Measurements from ENCODE around the gene SPINK1.
"Not testable (repeated sequence)": the region's sequence is repeated elsewhere in the genome, so short reads cannot be mapped to it uniquely, and the experiment has no call there.

Gene SPINK1

DNA sequence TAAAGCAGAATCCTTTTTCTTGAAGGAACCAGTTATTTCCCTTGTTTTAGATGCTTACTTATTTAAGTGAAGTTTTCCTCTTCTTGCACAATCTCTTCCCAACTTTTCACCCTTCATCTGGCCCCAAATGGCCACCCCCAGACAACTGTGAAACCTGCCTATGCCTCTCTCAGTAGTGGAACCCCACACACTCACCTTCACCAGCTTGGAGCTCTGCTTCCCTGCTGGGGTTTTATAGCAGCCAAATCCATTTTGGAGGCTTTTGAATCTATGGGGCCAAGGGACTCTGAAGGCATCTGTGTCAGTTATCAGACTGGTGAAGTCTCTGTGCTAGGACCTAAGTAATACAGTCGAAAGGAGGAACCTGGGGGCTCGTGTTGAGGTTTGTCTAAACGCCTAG is 22.9 kb upstream of the SPINK1 start:
- no peak for DNase-seq

GRCh38 chr5:147853372-147853987 is 22.0 kb upstream of the SPINK1 start:
- no peak for DNase-seq

GRCh38 chr5:147852365-147852764 is 20.9 kb upstream of the SPINK1 start:
- DNase-seq: no peak

- no peak for DNase-seq
Measured at GRCh38 chr5:147851578-147851977, 20.1 kb upstream of the SPINK1 start.

DNA sequence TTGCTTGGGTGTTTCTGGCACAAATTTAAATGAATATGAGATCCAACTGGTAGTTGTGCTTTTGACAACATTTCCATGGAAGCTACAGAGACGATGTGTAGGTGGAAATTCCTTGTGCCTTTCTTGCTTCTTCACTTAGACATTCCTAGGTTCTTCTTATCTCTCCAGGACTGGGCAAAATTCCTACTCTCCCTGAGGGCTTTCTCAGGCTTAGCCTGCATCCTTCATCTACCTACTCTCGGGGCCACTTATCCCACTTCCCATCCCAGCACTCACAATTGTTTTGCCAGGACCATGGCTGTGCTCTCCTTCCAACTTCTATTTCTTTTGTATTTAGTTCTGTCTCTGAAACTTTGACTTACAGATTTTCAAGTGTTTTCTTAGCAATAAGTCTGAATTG is 17.8 kb upstream of the SPINK1 start:
- DNase-seq: no peak

GRCh38 chr5:147845618-147846017 is 14.1 kb upstream of the SPINK1 start:
- DNase-seq: no peak

DNA sequence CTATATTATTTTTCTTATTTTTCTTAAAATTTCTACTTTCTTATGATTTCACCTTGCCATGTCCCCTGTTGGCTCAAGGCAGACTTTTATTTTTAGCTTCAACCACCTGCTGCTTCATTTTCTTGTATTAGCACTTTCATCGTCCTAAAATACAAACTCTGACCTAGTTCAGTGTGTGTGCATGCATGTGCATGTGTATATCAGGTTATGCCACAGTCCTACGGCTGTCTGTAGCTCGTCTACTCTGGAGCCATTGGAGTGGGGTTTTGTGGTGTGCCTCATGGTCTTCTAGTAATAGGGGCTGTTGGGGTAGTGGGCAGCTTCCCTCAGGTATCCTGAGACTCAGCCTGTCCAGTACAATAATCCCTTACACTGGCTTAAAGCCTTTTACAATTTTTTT is 13.4 kb upstream of the SPINK1 start:
- DNase-seq: no peak

GRCh38 chr5:147842869-147843268 is 11.4 kb upstream of the SPINK1 start:
- no peak for DNase-seq

DNA sequence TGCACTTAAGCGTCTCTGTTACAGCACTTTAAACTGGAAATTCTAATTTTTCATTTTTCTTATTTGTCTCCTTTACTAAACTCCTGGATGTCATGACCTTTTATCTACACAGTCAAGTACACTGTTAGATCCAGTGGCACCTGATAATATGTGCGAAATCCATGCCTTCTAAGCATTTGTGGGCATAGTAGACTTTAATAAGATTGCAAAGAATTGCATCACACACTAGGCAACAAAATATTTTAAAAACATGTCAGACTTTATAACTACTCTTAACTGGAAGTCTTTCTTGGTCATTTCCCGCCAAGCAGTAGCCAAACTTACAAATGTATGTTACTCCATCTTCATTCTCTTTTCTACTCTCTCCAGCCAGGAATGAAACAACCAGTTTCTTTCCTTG is 5.0 kb upstream of the SPINK1 start:
- DNase-seq: no peak

DNA sequence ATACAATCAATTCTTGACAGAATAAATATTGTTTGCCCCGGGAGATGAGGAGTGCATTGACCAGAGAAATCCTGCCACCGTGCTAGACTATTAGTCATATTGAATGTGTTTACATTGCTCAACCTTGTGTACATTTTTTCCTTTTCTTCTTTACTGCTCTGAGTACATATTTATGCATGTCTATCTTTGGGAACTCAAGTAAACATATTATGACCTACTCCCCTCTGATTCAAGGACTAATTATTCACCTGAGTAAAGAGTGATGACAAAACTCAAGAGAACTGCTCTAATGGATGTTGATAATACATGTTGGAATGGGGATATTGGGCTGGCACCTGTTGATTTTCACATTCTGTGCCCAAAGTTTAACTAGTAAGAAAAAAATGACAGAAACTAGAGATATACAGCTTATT is 3.9 kb upstream of the SPINK1 start:
- no peak for DNase-seq

DNA sequence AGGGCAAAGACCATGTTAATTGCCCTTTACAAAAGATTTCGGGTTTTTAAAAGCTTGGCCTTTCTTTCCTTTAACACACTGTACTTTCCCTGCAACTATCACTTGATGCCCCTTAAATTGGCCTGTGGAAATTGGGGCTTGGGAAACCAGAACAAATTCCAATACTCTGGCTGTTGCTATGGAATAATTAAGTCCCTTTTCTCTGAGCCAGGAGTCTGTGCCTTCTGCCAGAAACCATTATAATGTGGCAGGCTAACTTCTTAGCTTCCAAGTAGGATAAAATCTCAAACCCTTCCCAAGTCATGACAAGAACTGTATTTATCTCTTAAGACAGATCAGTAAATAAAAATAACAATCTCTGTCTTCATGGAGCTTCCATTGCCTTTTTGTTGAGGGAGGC is 1.1 kb upstream of the SPINK1 start:
- DNase-seq: no peak

DNA sequence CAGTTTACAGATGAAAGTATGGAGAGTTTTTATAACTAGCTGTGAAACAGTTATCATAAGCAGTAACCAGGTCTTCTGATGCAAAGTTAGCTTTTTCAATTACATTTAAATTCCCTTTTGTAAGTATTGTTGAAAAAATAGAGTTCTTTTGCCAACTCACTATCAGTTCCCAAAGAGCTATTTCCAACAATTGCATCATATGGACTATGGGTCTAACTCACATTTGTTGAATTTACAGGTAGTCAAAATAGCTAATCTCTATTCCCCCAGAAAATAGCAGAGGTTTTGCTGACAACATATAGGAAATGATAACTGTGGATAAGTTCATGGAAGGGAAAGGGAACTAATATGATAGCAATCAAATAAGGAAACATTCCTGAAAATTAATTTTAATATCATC is 1.4 kb downstream of the SPINK1 start:
- DNase-seq: no peak

DNA sequence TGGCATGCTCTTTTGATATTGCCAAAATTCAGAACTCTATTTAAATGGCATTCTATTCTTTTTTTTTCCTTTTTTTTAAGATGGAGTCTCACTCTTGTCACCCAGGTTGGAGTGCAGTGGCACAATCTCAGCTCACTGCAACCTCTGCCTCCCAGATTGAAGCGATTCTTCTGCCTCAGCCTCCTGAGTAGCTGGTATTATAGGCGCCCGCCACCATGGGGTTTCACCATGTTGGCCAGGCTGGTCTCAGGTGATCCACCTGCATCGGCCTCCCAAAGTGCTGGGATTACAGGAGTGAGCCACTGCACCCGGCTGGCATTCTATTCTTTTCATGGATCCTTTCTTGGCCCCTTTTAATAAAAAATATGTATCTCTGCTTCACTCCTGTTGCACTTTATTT is 4.5 kb downstream of the SPINK1 start:
- not testable (repeated sequence) for DNase-seq

DNA sequence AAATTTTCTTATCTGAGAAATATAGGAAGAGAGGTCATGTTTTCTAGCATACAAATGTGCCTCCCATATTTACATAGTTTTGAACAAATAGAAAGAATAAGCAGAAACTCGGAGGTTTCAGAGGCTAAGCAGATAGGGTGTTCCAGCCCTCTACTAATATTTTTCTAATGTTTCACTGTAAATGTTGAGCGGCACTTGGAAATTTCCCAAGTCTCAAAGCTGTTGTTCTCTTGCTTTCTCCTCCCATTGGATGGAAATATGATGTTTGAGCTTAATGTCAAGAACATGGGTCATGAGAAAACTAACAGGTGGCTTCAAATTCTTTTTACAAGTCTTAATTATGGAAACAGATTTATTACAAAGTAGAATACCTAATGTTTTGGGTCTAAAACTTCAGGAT is 5.1 kb downstream of the SPINK1 start:
- no peak for DNase-seq

DNA sequence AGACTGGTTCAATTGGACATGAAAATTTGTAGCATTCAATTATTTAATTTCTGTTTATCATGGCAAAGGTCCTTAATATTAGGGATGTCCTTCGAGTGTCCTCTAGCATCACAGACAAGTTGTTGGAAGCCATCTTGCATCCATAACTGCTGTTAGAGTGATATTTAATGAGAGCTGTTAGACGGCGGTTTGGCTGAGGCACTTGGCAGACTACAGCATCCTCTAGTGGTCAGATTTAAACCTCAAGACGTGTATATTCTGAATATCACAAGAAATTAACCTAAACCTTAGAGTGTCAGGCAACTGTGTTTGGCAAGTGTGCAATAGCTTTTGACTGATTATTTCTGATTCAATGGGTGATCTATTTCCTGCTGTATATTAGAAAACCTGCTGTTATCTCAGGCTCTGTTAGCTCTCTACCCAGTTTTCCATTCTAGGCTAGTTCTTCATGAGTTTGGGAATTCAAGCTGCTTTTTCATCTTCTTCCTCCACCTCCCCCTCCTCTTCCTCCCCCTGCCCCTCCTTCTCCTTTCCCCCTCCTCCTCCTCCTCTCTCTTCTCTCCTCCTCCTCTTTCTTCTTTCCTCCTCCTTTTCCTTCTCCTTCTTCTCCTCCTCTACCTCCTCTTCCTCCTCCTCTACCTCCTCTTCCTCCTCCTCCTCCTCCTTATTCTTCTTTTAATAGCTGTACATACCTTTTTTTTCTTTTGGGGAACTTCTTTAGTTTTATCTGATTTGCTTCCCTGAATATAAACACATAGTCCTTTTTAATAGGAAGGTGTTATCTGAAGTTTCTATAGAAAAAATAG is 8.6 kb downstream of the SPINK1 start:
- DNase-seq: peak; percentile 51 to 58

GRCh38 chr5:147822222-147822621 is 9.2 kb downstream of the SPINK1 start:
- DNase-seq: not testable (repeated sequence)

- peak in 1 of 2 donors; percentile 11 for DNase-seq
Measured at GRCh38 chr5:147821766-147822165, 9.7 kb downstream of the SPINK1 start.

DNA sequence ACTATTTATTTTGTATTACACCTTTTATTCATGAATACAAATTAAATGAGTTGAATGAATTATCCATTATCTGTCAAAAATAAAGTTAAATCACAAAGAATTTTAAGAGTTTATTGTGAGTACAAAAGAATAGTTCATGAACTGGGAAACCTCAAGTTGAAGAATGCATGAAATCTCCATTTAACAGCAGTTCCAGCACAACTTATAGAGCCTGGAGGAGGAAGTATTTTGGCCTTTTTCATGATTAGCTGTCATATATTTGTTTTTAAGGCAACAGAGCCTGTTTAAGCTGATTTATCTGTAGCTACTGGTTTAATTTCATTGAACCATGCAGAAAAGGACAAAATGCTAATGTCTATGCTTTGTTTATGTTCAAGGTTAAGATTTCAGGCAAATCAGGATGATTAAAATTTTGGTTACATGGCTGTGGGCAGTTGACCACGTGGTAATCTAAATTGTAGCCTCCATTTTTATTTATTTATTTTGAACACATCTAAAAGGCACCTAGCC is 12.2 kb downstream of the SPINK1 start:
- DNase-seq: no peak

DNA sequence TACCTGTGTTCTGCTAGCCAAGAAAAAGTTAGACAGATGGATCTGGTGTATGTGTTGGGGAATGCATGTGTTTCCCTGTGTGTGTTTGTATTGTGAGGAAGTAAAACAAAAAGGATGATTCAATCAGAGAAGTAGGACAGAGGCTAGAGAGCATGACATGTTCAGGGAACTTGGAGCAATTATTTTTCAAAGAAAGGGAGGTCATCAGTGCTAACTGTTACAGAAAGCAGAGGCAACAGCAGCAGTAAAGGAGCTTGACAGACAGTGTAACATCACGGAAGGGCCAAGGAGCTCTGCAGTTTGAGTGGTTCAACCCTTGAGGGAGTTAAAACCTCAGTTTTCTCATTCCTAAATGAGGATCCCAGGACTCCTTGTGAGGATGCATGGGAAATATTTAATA is 13.2 kb downstream of the SPINK1 start:
- no peak for DNase-seq

DNA sequence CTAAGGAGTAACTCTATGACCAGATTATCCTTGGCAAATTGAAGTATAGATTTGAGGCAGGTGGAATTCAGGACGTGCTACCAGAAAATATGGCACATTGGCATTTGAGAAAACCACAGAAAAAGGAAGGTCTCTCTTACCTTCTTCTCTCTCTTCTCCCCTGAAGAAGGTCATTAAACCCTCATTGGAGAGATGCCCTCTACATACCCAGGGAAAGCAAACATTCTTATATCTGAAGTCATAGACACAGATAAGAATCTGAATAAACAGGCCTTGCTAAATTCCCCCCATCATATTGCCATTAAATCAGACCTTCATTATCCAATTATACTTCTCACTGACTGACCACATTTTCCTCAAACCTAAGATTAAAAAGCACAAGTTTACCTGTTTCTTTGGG is 17.8 kb downstream of the SPINK1 start:
- DNase-seq: no peak

DNA sequence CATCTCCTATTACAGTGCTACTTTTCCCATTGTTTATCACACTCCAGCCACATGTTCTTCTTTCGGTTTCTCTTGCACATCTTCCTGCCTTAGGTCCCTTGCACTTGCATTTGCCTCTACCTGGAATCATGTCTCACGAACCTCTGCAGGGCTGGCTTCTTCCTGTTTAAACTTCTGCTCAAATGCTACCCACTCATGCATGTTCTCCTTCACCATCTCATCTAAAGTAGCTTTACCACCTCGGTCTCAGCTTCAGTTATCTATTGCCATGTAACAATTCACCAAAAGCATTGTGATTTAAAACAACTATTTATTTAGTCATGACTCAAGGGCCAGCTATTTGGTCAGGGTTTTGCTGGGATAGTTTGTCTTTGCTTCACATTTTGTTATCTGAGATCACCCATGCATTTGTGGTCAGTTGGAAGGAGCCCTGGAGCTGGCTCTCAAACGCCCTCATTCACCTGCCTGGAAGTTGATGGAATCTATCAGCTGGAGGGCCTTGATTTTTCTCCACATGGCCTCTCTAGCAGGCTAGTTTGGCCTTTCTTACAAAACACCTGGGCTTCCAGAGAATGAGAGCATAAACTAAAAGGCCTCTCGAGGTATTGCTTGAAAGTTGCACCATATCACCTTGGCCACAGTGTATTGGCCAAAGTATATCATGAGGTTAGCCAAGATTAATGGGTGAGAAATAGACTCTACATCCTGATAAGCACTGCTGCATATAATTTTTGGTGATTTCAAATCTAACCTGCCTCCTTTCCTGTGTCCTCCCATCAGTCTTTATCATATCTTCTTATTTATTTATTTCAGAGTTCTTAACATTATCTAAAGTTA is 21.4 kb downstream of the SPINK1 start:
- DNase-seq: no peak

- peak; percentile 35 to 75 for DNase-seq
Measured at GRCh38 chr5:147805030-147805454, 26.4 kb downstream of the SPINK1 start.

DNA sequence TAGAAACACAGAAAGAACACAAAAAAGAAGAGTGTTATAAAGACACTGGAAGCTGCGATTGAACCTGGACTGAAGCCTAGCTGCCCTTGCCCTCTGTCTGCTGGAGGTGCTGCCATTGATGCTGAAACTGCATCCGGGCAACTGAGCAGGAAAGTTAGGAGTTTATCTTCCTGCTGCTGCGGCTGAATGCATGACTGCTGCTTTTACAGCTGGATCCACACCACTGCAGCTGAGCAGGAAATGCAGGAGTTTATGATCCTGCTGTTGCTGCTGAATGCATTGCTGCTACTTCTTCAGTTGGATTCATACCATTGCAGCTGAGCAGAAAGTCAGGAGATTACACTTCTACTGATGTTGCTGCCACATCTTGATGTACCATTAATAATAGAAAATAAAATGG is 27.1 kb downstream of the SPINK1 start:
- no peak for DNase-seq

DNA sequence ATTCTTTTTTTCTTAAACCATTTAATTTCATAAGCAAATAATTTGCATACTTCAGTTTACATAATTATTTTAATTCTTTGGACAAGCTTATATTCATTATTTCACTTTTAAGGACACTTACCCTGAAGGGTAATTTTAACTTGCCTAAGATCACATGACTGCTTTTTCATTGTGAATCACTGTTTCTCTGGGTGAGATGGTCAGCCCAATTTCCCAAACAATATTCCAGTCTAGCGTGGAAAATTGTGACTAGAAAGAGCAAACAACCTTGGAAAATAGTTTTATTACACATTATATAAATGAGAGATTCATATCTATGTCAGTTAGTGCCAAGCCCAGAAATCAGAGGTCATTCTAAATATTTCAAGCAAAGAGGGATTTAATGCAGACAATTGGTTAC is 27.5 kb downstream of the SPINK1 start:
- DNase-seq: no peak

Data from CD4-positive, alpha-beta T cell treated with Interleukin-1 beta for 1 hour (primary cell).